Activated CD4-positive, alpha-beta T cell treated with anti-CD3 and anti-CD28 coated beads for 4 hours (primary cell): ENCODE data around the gene HYAL2.
"Not testable (repeated sequence)": the region's sequence is repeated elsewhere in the genome, so short reads cannot be mapped to it uniquely, and the experiment has no call there.

ENCODE experiments used
- DNase-seq, 2 donors: peaks; one replicate each; pipeline ENCODE4 v3.0.0-alpha.2; 2020

The HYAL2 gene

DNA sequence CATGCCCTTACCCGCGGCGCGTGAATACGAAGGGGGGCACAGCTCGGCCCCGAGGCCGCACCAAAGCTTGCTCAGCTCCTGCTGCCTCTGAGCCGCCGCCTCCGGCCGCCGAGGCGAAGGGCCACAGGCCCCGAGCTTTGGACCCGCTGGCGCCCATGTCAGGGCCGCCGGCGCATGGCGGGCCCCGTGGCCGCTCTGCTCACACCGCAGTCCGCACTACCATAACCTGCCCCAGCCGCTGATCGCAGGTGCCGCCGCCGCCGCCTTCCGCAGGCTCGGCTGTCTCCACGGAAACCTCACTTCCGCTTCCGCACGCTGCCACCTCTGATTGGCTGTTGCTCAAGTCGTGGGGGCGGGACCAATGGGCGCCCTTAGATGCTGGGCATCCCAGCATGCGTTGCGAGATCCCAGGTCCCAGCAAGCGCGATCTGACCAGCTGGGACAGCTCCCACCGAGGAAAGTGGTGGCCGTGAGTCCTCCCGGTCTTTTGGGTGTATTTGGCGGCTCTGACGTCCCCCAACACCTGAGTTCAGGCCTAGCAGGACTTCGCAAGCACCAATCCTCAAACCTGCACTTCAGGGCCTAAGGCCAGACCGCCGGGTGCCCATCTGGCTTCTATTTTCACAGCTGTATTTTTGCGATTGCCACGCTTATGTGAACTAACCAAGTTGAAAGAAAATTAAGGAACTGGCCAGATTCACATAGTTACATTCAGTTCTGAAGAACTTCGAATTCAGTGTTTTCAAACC is 5.6 kb upstream of the HYAL2 start, which contains the start of gene TUSC2:
Gene TUSC2 (minus strand): TSS at position 281 of the 749 bp plus-strand sequence. CDS start 124 bp downstream, at position 157.
- DNase-seq: peak; percentile 94 to 96

DNA sequence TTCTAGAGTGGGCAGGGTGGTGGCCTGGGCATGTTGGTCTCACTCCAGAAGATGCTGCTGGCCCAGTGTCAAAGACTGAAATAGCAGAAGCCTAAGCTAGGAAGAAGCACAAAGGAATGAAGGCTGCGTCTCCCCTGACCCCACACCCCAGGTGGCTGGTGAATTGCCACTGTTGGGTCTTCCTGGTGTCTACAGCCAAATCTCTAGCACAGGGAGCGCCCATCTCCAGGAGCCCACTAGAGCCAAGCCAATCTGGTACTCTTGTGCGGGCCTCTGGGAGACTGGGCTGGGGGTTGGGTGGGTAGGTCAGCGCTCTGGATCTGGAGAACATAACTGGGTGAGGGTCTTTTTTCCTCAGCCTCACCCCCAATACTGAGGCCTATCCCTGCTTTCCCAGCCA is 4.6 kb upstream of the HYAL2 start:
- DNase-seq: no peak

GRCh38 chr3:50326182-50326541 is 3.6 kb upstream of the HYAL2 start:
- DNase-seq: peak in 1 of 2 donors; percentile 1

DNA sequence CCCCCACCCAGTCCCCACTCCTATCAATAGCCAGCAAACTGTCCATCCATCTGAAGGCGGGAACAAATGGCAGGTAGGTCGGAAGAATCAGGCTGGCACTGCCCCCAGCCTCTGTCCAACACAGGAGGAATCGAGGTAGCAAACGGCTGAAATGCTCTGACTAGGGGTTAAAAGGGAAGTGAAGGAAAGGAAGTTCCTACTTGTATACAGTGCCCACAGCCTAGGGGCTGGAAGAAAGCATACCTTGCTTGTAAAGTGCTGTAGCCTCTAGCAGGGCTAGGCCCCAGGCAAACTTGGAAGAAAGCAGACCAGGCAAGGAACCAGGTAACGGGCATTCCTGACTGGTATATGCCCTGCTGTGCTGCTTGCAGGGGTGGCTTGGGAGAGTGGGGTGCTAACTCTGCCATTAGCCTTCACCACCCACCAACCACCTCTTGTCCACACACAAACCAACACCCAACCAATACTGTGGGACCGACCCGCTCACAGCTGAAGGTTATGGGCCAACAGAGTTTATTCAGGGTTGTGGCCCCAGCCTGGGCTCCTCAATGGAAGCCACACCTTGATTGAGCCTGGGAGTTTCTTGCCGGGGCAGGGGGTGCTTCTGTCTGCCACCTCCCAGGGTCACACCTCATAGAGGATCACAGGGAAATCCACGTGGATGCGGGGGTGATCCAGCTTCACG is 3.1 kb upstream of the HYAL2 start:
- peak in 1 of 2 donors; percentile 1 for DNase-seq

GRCh38 chr3:50325113-50325480 is 2.6 kb upstream of the HYAL2 start:
- no peak for DNase-seq

GRCh38 chr3:50324351-50325112 is 2.0 kb upstream of the HYAL2 start:
- peak; percentile 55 to 59 for DNase-seq

DNA sequence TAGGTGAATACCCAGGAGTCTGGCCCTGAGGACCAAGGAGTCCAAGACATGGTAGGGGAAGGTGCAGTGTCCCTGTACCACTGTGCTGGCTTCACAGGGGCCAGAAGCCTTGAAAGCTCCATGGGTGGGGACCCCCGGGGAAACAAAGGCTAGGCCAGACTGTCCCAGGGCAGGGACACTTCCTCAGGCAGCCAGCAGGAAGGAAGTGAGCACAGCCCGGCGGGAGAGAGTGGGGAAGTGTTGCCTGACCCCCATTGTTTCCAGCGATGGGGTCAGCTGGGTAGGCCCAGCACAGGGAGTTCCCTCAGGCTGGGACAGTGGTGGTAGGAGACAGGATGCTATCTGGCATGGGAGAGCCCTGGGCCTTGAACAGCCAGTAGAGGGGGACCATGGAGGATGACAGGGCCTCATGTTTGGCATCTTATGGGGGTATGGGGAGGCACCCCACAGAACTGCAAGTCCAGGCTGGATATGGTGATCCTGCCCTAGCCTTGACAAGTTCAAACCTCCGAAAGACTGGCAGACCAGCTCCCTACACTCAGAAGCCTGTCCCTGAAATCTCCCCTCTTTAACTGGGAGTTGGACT is 1.2 kb upstream of the HYAL2 start:
- no peak for DNase-seq

DNA sequence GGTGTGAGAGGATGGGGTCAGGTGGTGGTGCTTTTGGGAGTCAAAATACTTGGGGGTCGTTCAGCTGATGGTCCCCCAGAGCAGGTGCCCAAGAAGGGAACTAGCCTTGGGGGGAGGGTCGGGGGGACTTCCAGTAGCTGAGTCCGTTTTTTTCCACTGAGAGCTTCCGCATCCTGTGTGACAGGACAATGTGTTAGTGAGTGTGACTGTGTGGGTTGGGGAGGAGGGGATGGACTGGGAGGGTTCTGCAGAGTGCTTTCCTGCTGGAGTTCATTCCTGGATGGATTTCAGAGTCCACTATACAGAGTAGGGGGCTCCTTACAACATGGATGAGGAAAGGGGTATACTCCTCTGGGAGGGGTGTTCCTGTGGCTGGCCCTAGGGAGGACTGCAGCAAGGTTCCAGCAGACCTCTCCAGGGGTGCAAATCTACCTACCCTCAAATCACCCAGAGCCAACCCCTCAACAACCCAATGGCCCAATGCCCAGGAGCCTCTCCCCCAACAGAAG is 601 bp upstream of the HYAL2 start:
- DNase-seq: peak in 1 of 2 donors; percentile 1

- no peak for DNase-seq
Measured at GRCh38 chr3:50322115-50322385, 495 bp downstream of the HYAL2 start.

DNA sequence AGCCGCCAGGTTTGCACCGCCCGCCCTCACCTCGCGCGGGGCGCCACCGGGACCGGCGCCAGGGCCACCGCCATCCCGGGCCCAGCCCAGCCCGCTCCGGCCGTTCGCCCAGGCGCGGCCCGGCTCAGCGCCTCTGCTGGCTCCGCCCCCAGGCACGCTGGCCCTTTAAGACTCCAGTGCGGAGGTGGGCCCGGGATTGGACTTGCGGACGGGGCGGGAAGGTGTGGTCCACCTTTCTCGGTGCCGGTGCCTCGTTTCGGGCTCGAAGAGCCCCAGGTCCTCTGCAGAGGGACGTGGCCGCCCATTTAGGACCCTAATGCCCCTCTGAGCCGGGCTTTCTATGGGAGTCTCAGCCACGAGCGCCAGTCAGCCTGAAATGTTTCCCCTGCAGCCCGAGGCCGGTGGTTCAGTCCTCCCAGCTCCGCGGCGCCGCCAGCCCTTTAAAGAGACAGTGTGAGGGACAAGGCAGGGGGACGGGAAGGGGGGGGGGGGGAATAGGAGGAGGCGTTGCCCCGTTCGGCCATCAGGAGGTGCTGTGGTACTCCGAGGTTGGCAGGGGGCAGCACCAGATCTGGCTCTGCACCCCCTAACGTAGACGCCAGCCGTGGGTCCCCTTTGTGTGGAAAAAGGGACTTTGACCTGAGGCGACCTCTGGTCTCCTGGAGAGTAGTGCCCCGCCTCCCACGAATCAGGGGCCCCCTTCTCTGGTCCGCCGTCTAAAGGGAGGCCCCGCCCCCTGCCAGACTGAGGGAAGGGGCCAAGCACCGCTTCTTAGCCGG is 1.0 kb downstream of the HYAL2 start:
- peak; percentile 82 to 85 for DNase-seq

- DNase-seq: peak; percentile 65 to 75
Measured at GRCh38 chr3:50320853-50321335, 1.7 kb downstream of the HYAL2 start.

DNA sequence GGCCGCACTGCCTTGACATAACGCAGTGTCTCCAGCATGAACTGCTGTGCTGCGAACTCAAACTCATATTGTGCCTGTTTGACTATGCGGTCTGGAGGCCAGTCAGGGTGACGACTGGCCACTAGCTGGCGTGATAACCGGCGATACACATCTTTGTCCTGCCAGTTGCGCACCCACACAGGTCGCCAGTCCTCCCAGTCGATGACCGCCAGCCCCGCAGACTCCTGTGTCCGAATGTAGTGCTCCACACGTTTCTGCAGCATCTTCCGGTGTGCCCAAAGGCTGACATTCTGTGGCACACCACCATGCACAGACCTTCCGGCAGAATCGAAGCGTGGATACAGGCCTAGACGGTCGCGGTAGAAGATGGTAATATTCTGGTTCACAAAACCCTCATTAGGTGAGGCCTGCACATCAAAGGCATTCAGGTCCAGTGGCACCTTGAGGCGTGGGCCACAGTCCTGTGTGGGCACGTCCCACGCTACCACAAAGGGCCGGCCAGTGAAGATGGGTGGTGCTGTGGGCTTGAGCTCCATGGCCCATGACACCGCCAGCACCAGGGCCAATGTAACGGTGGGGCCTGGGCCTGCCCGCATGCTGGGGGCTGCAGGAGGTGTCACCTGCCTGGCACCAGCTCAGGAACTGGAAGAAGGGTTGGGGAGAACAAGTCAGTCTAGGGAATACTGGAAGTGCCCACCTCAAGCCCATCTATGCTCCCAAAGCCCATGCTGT is 2.5 kb downstream of the HYAL2 start:
- peak in 1 of 2 donors; percentile 3 for DNase-seq

GRCh38 chr3:50319181-50319893 is 3.2 kb downstream of the HYAL2 start:
- DNase-seq: no peak

GRCh38 chr3:50318615-50319014 is 3.9 kb downstream of the HYAL2 start:
- peak in 1 of 2 donors; percentile 1 for DNase-seq

DNA sequence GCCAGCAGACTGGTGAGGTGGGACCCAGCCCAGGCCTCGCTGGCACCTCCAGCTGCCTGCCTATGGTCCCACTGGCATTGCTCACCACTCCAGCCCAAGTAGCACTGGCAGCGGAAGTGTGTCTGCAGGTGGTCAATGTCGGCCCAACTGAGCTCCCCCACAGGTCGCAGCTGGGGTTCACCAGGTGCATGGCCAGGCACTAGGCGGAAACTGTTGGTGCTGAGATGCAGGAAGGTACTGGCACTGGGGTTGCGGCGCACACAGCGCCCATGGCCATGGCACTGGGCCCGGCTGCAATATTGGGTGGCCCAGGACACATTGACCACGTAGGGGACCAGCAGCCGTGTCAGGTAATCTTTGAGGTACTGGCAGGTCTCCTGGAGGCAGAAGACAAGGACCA is 4.4 kb downstream of the HYAL2 start:
- no peak for DNase-seq

GRCh38 chr3:50317300-50317699 is 5.2 kb downstream of the HYAL2 start:
- DNase-seq: peak in 1 of 2 donors; percentile 1

- peak; percentile 71 to 73 for DNase-seq
Measured at GRCh38 chr3:50316657-50317242, 5.8 kb downstream of the HYAL2 start.

DNA sequence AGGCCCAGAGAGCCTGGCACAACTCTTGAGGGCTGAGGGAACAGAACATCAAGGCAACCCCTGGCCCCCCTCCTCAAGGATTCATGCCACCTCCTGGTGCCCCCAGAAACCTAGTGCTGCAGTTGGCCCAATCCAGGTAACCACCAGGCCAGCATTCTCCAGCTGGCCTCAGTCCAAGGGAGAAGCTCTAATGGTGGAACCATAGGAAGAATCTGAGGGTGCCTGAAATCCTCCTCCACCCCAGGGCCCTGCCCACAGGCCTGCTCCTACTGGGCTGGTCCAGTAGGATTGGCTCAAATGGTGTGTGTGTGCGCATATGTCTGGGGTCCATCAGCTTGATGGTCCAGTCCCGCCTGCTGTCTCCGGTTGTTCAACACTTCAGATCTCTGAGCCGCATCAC is 7.7 kb downstream of the HYAL2 start:
- DNase-seq: no peak

- no peak for DNase-seq
Measured at GRCh38 chr3:50314342-50314741, 8.2 kb downstream of the HYAL2 start.

GRCh38 chr3:50312041-50312440 is 10.5 kb downstream of the HYAL2 start:
- not testable (repeated sequence) for DNase-seq
